Lung (tissue), 12 donors: ENCODE results near the gene KCNIP4. TPM values are rescaled to one million over a fixed set of nuclear protein-coding genes. Genes with fewer than 3 reads are reported as not detected.

Experiments used
- ATAC-seq: fragments of 200-7000 bp; cut with Tn5 transposase; one replicate; pipeline ENCODE4 v1.9.1; 2020; ENCODE audit warnings: moderate number of reproducible peaks; ENCODE audit not compliant: insufficient read depth, low FRiP score
- DNase-seq, 3 donors: peaks; one replicate each; pipeline ENCODE4 v3.0.0-alpha.2; 2013 to 2017
- H3K27ac ChIP-seq, 2 donors: one replicate each; pipeline ENCODE4 v1.5.1; 2013; ENCODE audit warnings: mild to moderate bottlenecking in 2 of 2, moderate library complexity in 2 of 2, control low read depth in 1 of 2, inconsistent platforms in 1 of 2, low read depth in 1 of 2, low read length in 1 of 2
- H3K27me3 ChIP-seq, 3 donors: one replicate each; pipeline ENCODE4 v1.5.1; 2013; ENCODE audit warnings: low read length in 2 of 3; ENCODE audit not compliant: control insufficient read depth in 3 of 3, insufficient read depth in 3 of 3
- H3K36me3 ChIP-seq, 4 donors: one replicate each; pipeline ENCODE4 v1.5.1; 2013; ENCODE audit warnings: low read length in 4 of 4, mild to moderate bottlenecking in 1 of 4, moderate library complexity in 1 of 4; ENCODE audit not compliant: control insufficient read depth in 4 of 4, insufficient read depth in 4 of 4
- H3K4me1 ChIP-seq, 5 donors: one replicate each; pipeline ENCODE4 v1.5.1; 2013; ENCODE audit warnings: low read length in 5 of 5, mild to moderate bottlenecking in 2 of 5, moderate library complexity in 1 of 5; ENCODE audit not compliant: control insufficient read depth in 5 of 5, insufficient read depth in 5 of 5
- H3K4me3 ChIP-seq: one replicate; pipeline ENCODE4 v1.5.1; 2013; ENCODE audit warnings: mild to moderate bottlenecking, control low read depth, moderate library complexity
- H3K9ac ChIP-seq, 2 donors: one replicate each; pipeline ENCODE4 v1.5.1; 2013; ENCODE audit warnings: low read length in 2 of 2, control low read depth in 1 of 2; ENCODE audit not compliant: insufficient read depth in 1 of 2
- H3K9me3 ChIP-seq, 4 donors: one replicate each; pipeline ENCODE4 v1.5.1; 2013; ENCODE audit warnings: low read length in 3 of 4, mild to moderate bottlenecking in 1 of 4, moderate library complexity in 1 of 4; ENCODE audit not compliant: control insufficient read depth in 4 of 4, insufficient read depth in 3 of 4
- WGBS, 2 donors: extraction: QIAGEN DNeasy Blood & Tissue Kit; methylation state at CpG; one replicate each; pipeline ENCODE4 v1.1.7; 2013; 5-methylcytosine and 5-hydroxymethylcytosine counted together
- polyA plus RNA-seq, 2 donors: library from polyadenylated mRNA; stranded (reverse); fragments of 200-250 nt; gene quantifications; one replicate each; pipeline ENCODE4 v1.2.1, GENCODE V29; 2013
- total RNA-seq, 2 donors: library from RNA; depleted of rRNA in 1 of 2; stranded (reverse); fragments of >200 nt in 1 of 2; gene quantifications; one replicate each; pipeline ENCODE4 v1.2.1, GENCODE V29; 2014 to 2021
- TF ChIP-seq, protein P1 (sequence below): IDR thresholded peaks from 2 replicates; pipeline ENCODE4 v1.5.1; 2012; ENCODE audit warnings: mild to moderate bottlenecking; ENCODE audit errors: control extremely low read depth, extremely low read depth
- donor health status: control.
- donor health status: control.
- donor health status: Bipolar disorder and iron deficiency.
- donor health status: healthy.
- donor health status: DM: yes; HTN: yes; CAD: no.

KCNIP4 gene
- total and polyA plus RNA-seq, 4 donors, result 0.11 TPM; not detected in 3

DNA sequence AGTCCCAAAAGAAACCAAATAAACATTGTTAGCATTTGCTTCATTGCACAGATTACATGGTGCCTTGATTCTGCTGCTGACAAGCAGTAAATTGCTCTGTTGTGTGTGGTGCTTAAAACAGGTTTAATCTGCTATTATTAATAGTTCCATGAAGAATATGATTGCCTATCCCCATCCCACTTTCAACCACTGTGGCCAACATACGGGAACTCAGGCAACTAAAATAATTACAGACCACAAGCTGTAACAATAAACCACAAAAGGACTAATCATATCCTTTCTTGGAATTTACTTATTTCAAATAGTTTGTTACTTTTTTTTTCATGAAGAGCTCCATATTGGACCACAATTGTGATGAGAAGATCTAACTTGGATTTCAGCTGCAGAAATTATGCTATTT is 1116.8 kb downstream of the KCNIP4 start:
- no peak for ATAC-seq
- H3K27me3 ChIP-seq, result no peaks in the 10 kb centered on the region
- H3K27ac ChIP-seq, result no peak overlapping the region
- no peak overlapping the region for H3K9ac ChIP-seq
- TF ChIP-seq, protein P1, sequence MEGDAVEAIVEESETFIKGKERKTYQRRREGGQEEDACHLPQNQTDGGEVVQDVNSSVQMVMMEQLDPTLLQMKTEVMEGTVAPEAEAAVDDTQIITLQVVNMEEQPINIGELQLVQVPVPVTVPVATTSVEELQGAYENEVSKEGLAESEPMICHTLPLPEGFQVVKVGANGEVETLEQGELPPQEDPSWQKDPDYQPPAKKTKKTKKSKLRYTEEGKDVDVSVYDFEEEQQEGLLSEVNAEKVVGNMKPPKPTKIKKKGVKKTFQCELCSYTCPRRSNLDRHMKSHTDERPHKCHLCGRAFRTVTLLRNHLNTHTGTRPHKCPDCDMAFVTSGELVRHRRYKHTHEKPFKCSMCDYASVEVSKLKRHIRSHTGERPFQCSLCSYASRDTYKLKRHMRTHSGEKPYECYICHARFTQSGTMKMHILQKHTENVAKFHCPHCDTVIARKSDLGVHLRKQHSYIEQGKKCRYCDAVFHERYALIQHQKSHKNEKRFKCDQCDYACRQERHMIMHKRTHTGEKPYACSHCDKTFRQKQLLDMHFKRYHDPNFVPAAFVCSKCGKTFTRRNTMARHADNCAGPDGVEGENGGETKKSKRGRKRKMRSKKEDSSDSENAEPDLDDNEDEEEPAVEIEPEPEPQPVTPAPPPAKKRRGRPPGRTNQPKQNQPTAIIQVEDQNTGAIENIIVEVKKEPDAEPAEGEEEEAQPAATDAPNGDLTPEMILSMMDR, result no peak
- H3K9me3 ChIP-seq, result peaks cover 0 to 5% (median 0%) of the 10 kb centered on the region in 4 donors
- H3K4me1 ChIP-seq, result no peaks in the 10 kb centered on the region
- H3K4me3 ChIP-seq, result no peak overlapping the region
- DNase-seq, result no peak
- no peaks in the 10 kb centered on the region for H3K36me3 ChIP-seq
- WGBS, 2 donors, result 44 to 65% methylated on average over 1 of the region's 1 CpG

DNA sequence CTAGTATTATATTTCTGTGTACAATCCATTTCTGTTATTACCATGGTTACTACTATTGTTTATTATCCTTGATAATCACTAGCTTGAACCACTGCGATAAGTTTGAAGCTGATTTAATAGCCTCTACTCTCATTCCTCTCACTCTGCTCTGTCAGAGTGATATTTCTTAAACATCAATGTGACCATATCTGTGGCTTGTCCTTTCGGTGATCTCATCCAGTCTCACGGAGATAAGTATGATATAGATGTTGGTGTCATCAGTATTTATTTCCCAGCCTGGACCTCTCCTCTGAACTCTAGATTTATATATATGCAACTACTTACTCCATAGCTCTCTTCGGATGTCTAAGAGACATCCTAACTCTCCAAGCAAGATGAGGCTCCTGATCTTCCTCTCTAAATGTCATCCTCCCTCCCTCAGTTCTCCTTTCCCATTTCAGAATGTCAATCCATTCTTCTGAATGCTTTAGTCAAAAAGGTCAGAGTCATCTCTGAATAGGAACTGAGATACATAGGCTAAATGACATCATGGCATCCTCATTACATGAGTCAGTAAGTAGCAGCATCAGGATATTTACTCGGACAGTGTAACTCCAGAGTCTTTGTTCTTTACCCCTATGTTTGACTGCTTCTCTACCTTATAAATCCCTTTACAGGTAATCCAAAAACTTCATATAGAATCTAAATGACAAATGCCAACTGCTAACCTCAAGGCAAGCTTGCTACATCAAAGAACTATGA is 1118.8 kb downstream of the KCNIP4 start:
- H3K27me3 ChIP-seq, result no peaks in the 10 kb centered on the region
- H3K4me3 ChIP-seq, result no peak overlapping the region
- H3K4me1 ChIP-seq, result no peaks in the 10 kb centered on the region
- 73 to 92% methylated on average over 5 of the region's 5 CpGs for WGBS, 2 donors
- DNase-seq (no peak), ATAC-seq (no peak)
- H3K9me3 ChIP-seq, result no peaks in the 10 kb centered on the region
- TF ChIP-seq, protein P1, result no peak
- no peak overlapping the region for H3K9ac ChIP-seq
- H3K27ac ChIP-seq, result no peak overlapping the region
- H3K36me3 ChIP-seq, result no peaks in the 10 kb centered on the region

DNA sequence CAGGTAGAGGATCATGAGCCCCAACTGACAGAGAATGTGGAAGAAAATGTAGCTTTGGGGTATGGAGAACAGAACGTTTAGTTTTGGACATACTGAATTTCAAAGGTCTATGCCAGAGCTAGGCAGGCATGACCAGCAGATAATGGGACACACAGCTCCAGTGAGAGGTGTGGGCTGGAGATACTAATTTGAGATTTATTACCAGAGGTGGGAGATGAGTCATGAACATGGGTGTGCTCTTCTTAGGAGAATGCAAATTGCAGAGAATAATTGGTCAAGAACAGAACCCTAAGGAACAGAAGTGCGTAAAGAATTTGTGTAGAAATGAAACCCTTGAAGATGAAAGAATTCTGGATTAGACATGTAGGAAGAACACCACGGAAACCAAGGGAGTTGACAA is 1123.1 kb downstream of the KCNIP4 start:
- no peaks in the 10 kb centered on the region for H3K4me1 ChIP-seq
- H3K9me3 ChIP-seq, result peaks cover 0 to 4% (median 0%) of the 10 kb centered on the region in 4 donors
- no peak for DNase-seq
- TF ChIP-seq, protein P1, result no peak
- H3K27me3 ChIP-seq, result no peaks in the 10 kb centered on the region
- WGBS, 2 donors, result 74 to 81% methylated on average over 3 of the region's 3 CpGs
- H3K4me3 ChIP-seq, result no peak overlapping the region
- no peak overlapping the region for H3K9ac ChIP-seq
- no peak for ATAC-seq
- H3K36me3 ChIP-seq, result no peaks in the 10 kb centered on the region
- H3K27ac ChIP-seq, result no peak overlapping the region
